SK-N-MC (cell line): ENCODE measurements around the gene FAM107B.

Experiments
- EZH2 ChIP-seq: fragments of 200-600 bp; sonication (generic); IDR thresholded peaks from one replicate; pipeline ENCODE4 v1.6.1; 2017; ENCODE audit warnings: antibody characterized with exemption
- FOXP2 ChIP-seq: optimal IDR thresholded peaks from 2 replicates; pipeline ENCODE3; 2011; ENCODE audit warnings: mild to moderate bottlenecking, moderate library complexity; ENCODE audit not compliant: insufficient read depth; ENCODE audit errors: extremely low read length, control extremely low read depth
- POLR2AphosphoS5 ChIP-seq: IDR thresholded peaks from 2 replicates; pipeline ENCODE4 v1.6.1; 2012; ENCODE audit warnings: mild to moderate bottlenecking, low read depth, low read length, borderline replicate concordance

GRCh38 chr10:14470920-14471319, 303.8 kb downstream of the FAM107B start:
- TF ChIP-seq EZH2: no peak
- TF ChIP-seq POLR2AphosphoS5: no peak
- TF ChIP-seq FOXP2: no peak
